COLO668 (cell line): Measurements from ENCODE around the gene LSAMP.

ENCODE experiments used
- DNase-seq: peaks from one replicate; lab custom pipeline; 2025; ENCODE audit not compliant: unreplicated experiment; lab: John Stamatoyannopoulos, UW

LSAMP gene

GRCh38 chr3:115915061-115915460 lies 530.2 kb downstream of the LSAMP start:
- no peak for DNase-seq

GRCh38 chr3:115913069-115913686 lies 532.1 kb downstream of the LSAMP start:
- DNase-seq = no peak

GRCh38 chr3:115912372-115912771 lies 532.9 kb downstream of the LSAMP start:
- no peak for DNase-seq

- DNase-seq = no peak
Observed at GRCh38 chr3:115905871-115906270, 539.4 kb downstream of the LSAMP start.

- DNase-seq = no peak
Observed at GRCh38 chr3:115903843-115904242, 541.4 kb downstream of the LSAMP start.

GRCh38 chr3:115901008-115901407 lies 544.3 kb downstream of the LSAMP start:
- no peak for DNase-seq

- DNase-seq = no peak
Observed at GRCh38 chr3:115899535-115899934, 545.8 kb downstream of the LSAMP start.

GRCh38 chr3:115898656-115899410 lies 546.5 kb downstream of the LSAMP start:
- DNase-seq = no peak

GRCh38 chr3:115891006-115891636 lies 554.2 kb downstream of the LSAMP start:
- no peak for DNase-seq

GRCh38 chr3:115890579-115890978 lies 554.7 kb downstream of the LSAMP start:
- DNase-seq = no peak

- DNase-seq = no peak
Observed at GRCh38 chr3:115885621-115886020, 559.7 kb downstream of the LSAMP start.

- no peak for DNase-seq
Observed at GRCh38 chr3:115877615-115877899, 567.7 kb downstream of the LSAMP start.

GRCh38 chr3:115876876-115877614 lies 568.2 kb downstream of the LSAMP start:
- no peak for DNase-seq

GRCh38 chr3:115875460-115875859 lies 569.8 kb downstream of the LSAMP start:
- no peak for DNase-seq

GRCh38 chr3:115871735-115872134 lies 573.6 kb downstream of the LSAMP start:
- no peak for DNase-seq

- DNase-seq = no peak
Observed at GRCh38 chr3:115864911-115865310, 580.4 kb downstream of the LSAMP start.

- no peak for DNase-seq
Observed at GRCh38 chr3:115862849-115863248, 582.4 kb downstream of the LSAMP start.

GRCh38 chr3:115862099-115862498 lies 583.2 kb downstream of the LSAMP start:
- DNase-seq = no peak

GRCh38 chr3:115861166-115861733 lies 584.0 kb downstream of the LSAMP start:
- DNase-seq = no peak

GRCh38 chr3:115860766-115861165 lies 584.5 kb downstream of the LSAMP start:
- DNase-seq = no peak

- no peak for DNase-seq
Observed at GRCh38 chr3:115859002-115859807, 586.1 kb downstream of the LSAMP start.
